ENCODE results near the gene FAM107B.
"Not testable (repeated sequence)": the region's sequence is repeated elsewhere in the genome, so short reads cannot be mapped to it uniquely, and the experiment has no call there.

The FAM107B gene

GRCh38 chr10:14688606-14689005 lies 86.1 kb downstream of the FAM107B start:
- no peak for DNase-seq

GRCh38 chr10:14688189-14688588 lies 86.5 kb downstream of the FAM107B start:
- DNase-seq, result not testable (repeated sequence)

- no peak for DNase-seq
Measured at GRCh38 chr10:14687340-14687739, 87.4 kb downstream of the FAM107B start.

GRCh38 chr10:14686356-14686755 lies 88.3 kb downstream of the FAM107B start:
- no peak for DNase-seq

- no peak for DNase-seq
Measured at GRCh38 chr10:14684354-14684753, 90.3 kb downstream of the FAM107B start.

GRCh38 chr10:14683256-14683655 lies 91.4 kb downstream of the FAM107B start:
- DNase-seq, result no peak

- DNase-seq, result no peak
Measured at GRCh38 chr10:14681802-14682201, 92.9 kb downstream of the FAM107B start.

GRCh38 chr10:14681305-14681704 lies 93.4 kb downstream of the FAM107B start:
- no peak for DNase-seq

GRCh38 chr10:14678637-14679036 lies 96.1 kb downstream of the FAM107B start:
- no peak for DNase-seq

- no peak for DNase-seq
Measured at GRCh38 chr10:14676732-14677131, 98.0 kb downstream of the FAM107B start.

GRCh38 chr10:14674376-14675050 lies 100.2 kb downstream of the FAM107B start:
- no peak for DNase-seq

GRCh38 chr10:14673189-14673861 lies 101.4 kb downstream of the FAM107B start:
- no peak for DNase-seq

- DNase-seq, result no peak
Measured at GRCh38 chr10:14671386-14671831, 103.3 kb downstream of the FAM107B start.

- DNase-seq, result no peak
Measured at GRCh38 chr10:14670551-14671240, 104.0 kb downstream of the FAM107B start.

GRCh38 chr10:14669576-14669975 lies 105.1 kb downstream of the FAM107B start:
- DNase-seq, result no peak

- no peak for DNase-seq
Measured at GRCh38 chr10:14667781-14668180, 106.9 kb downstream of the FAM107B start.

- no peak for DNase-seq
Measured at GRCh38 chr10:14667280-14667679, 107.4 kb downstream of the FAM107B start.

GRCh38 chr10:14665865-14666857 lies 108.5 kb downstream of the FAM107B start:
- no peak for DNase-seq

- DNase-seq, result peak; percentile 19
Measured at GRCh38 chr10:14665304-14665703, 109.4 kb downstream of the FAM107B start.

GRCh38 chr10:14664345-14664744 lies 110.4 kb downstream of the FAM107B start:
- no peak for DNase-seq

- no peak for DNase-seq
Measured at GRCh38 chr10:14661818-14662217, 112.9 kb downstream of the FAM107B start.

GRCh38 chr10:14660831-14661230 lies 113.9 kb downstream of the FAM107B start:
- no peak for DNase-seq
